Measurements from ENCODE around the gene GOLGA1.
"Not testable (repeated sequence)": the region's sequence is repeated elsewhere in the genome, so short reads cannot be mapped to it uniquely, and the experiment has no call there.

The GOLGA1 gene, protein sequence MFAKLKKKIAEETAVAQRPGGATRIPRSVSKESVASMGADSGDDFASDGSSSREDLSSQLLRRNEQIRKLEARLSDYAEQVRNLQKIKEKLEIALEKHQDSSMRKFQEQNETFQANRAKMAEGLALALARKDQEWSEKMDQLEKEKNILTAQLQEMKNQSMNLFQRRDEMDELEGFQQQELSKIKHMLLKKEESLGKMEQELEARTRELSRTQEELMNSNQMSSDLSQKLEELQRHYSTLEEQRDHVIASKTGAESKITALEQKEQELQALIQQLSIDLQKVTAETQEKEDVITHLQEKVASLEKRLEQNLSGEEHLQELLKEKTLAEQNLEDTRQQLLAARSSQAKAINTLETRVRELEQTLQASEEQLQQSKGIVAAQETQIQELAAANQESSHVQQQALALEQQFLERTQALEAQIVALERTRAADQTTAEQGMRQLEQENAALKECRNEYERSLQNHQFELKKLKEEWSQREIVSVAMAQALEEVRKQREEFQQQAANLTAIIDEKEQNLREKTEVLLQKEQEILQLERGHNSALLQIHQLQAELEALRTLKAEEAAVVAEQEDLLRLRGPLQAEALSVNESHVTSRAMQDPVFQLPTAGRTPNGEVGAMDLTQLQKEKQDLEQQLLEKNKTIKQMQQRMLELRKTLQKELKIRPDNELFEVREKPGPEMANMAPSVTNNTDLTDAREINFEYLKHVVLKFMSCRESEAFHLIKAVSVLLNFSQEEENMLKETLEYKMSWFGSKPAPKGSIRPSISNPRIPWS

DNA sequence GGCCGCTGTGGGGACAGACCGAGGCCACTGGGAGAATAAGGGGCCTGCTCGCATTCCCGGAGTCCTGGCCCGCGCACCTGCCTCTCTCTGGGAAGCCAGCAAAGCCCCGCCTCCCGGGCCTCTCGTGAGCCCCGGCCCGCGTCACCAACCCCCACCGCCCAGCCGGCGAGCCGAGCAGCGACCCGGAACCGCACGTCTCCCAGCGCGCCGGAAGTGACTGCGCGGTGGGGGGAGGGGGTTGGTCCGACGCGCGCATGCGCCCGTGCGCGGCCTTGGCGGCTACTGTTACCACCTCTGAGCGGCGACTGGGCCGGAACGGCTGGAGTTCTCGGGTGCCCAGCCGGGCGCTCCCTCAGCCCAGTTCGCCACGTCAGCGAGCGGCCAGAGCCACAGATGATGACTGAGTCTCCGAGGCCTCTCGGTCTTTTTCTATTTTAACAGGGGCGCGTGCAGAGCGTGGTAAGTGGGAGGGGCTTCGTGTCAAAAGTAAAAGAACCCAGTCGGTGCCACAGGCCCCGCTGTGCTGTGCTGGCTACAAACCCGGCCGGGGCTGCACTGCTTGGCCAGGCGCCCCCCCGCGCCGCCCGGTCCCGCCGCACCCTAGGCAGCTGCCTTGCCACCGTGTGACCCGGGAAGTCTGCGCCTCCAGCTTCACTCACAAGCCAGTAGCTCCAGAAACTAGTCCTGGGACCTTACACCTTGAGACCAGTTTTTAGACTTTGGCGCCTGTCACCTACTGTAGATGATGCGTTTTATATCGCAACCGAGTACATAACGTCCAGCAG lies at the start of gene GOLGA1:
Gene GOLGA1 (minus strand): TSS at position 190 of the 785 bp plus-strand sequence. CDS start 2,372 bp downstream, outside the sequence.
- in situ Hi-C loops (cut with HindIII; ENCODE audit: low sequenced_read_pairs): no loop called here

GRCh38 chr9:124983698-124984097 lies 42.8 kb upstream of the GOLGA1 start:
- in situ Hi-C loops (cut with HindIII; ENCODE audit: low sequenced_read_pairs): no loop called here

GRCh38 chr9:124980431-124980830 lies 39.5 kb upstream of the GOLGA1 start:
- in situ Hi-C loops (cut with HindIII; ENCODE audit: low sequenced_read_pairs): no loop called here

DNA sequence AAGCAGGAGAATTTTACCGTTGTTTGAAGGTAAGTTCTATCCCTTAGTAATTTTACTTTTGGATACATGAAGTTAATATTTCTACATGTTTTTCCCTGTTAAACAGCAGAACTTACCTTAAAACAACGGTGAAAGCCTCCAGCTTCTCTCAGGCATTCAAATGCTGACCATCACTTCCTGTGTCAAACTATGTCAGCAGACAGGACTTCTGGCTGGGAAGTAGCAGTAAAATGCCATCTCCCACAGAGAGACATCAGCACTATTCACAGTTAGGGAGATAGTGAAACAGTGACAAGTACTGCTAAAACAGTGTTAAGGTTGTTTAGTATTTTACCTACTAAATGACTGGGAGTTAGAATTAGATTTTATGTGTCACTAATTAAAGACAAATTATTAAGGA lies 34.2 kb upstream of the GOLGA1 start:
- in situ Hi-C loops (cut with HindIII; ENCODE audit: low sequenced_read_pairs): no loop called here

GRCh38 chr9:124973807-124974206 lies 32.9 kb upstream of the GOLGA1 start:
- in situ Hi-C loops (cut with HindIII; ENCODE audit: low sequenced_read_pairs): no loop called here

- in situ Hi-C loops (cut with HindIII; ENCODE audit: low sequenced_read_pairs): no loop called here
Observed at GRCh38 chr9:124972241-124972770, 31.4 kb upstream of the GOLGA1 start.

- in situ Hi-C loops (cut with HindIII; ENCODE audit: low sequenced_read_pairs): no loop called here
Observed at GRCh38 chr9:124969401-124969800, 28.5 kb upstream of the GOLGA1 start.

DNA sequence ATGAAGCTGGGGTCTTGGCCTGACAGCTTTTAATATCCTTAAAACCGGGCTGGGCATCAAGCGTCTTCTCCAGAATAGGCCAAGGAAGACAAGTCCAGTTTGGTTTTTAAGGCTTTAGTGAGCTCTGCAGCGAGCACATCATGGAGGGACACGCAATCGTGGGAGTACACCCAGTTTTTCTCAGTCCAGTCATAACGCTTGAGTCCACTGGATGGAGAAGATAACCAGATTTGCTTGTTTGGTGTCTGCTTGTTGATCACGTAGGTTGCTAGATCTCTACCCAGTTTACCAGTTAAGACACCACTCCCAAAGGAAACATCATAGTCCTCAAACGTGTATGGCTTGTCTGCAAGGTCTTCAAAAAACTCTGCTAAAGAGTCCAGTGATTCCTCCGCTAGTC lies 27.4 kb upstream of the GOLGA1 start:
- in situ Hi-C loops (cut with HindIII; ENCODE audit: low sequenced_read_pairs): no loop called here

DNA sequence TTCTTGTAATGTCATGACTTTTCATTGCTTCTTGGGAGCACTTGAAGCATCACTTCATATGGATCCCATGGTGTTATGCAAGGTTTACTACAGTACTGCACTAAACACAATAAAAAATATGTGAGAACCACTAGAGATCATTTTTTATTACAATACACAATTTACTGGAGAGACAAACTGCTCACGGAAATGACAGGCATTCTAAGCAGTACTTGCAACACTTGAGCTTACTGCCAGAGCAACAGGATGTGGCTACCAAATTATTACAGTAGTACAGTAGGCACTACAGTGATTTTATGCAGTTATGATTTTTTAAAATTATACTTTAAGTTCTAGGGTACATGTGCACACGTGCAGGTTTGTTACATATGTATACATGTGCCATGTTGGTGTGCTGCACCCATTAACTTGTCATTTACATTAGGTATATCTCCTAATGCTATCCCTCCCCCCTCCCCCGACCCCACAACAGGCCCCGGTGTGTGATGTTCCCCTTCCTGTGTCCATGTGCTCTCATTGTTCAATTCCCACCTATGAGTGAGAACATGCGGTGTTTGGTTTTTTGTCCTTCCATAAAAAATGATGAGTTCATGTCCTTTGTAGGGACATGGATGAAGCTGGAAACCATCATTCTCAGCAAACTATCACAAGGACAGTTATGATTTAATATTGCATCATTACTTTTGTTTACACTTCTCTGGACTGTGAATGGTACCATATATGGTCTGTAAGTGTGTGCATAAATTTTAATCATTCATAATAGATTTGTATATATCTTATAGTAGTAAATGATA lies 25.1 kb upstream of the GOLGA1 start:
- in situ Hi-C loops (cut with HindIII; ENCODE audit: low sequenced_read_pairs): not testable (repeated sequence)

- in situ Hi-C loops (cut with HindIII; ENCODE audit: low sequenced_read_pairs): no loop called here
Observed at GRCh38 chr9:124964604-124965003, 23.7 kb upstream of the GOLGA1 start.

DNA sequence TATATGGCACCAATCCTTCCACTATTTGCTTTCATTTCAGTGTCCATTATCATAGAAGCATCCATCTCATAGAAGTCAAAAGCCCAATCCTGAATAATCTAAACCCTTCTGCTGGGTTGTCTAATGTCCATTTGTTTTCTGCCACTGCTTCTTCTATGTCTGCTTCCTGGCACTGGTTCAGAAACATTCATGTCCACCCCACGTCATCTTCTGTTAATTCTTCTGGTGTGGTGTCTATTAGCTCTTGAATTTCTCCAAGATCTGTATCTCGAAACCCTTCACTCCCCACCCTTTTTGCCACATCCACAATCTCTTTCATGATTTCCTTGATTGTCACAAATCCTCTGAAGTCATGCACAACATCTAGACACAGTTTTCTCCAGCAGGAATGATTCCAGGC lies 23.2 kb upstream of the GOLGA1 start:
- in situ Hi-C loops (cut with HindIII; ENCODE audit: low sequenced_read_pairs): no loop called here

DNA sequence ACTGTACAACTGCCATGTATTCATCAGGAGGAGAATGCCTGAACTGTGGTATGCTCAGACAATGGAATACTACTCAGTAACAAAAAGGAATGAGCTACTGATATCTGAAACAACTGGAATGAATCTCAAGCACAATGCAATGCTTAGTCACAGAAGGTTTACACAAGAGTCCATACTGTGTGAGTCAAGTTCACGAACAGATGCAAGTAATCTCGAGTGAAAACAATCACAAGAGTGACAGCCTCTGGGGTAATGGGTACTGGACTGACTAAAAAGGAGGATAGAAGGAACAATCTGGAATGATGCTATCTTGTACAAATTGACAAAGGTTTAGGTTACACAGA lies 19.5 kb upstream of the GOLGA1 start:
- in situ Hi-C loops (cut with HindIII; ENCODE audit: low sequenced_read_pairs): no loop called here

DNA sequence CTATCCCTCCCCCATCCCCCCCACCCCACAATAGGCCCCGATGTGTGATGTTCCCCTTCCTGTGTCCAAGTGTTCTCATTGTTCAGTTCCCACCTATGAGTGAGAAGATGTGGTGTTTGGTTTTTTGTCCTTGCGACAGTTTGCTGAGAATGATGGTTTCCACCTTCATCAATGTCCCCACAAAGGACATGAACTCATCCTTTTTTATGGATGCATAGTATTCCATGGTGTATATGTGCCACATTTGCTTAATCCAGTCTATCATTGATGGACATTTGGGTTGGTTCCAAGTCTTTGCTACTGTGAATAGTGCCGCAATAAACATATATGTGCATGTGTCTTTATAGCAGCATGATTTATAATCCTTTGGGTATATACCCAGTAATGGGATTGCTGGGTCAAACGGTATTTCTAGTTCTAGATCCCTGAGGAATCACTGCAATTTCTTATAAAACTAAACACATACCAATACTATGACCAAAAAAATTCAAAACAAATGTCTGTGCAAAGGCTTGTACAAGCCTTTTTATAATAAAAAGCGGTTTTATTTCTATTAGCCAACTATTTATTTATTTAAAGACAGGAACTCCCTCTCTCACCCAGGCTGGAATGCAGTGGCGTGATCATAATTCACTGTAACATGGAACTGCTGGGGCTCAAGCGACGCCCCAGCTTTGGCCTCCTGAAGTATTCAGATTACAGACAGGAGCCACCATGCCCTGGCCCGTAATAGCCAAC lies 19.0 kb upstream of the GOLGA1 start:
- in situ Hi-C loops (cut with HindIII; ENCODE audit: low sequenced_read_pairs): not testable (repeated sequence)

DNA sequence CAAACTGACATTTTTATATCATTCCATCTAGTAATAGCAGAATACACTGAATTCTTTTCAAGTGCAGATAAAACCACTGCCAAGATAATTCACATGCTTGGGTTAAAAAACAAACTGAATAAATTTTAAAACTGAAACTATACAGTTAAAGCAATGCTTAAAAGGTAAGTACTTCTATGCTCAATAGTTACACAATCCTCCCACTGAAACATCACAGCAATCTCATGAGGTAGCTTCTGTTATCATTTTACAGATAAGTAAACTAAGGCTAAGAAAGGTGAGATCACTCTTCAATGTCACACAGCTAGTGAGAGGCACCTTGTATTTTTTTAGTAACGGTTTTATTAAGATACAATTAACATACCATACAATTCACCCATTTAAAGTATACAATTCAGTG lies 13.4 kb upstream of the GOLGA1 start:
- in situ Hi-C loops (cut with HindIII; ENCODE audit: low sequenced_read_pairs): no loop called here

- in situ Hi-C loops (cut with HindIII; ENCODE audit: low sequenced_read_pairs): no loop called here
Observed at GRCh38 chr9:124950050-124950718, 9.3 kb upstream of the GOLGA1 start.

DNA sequence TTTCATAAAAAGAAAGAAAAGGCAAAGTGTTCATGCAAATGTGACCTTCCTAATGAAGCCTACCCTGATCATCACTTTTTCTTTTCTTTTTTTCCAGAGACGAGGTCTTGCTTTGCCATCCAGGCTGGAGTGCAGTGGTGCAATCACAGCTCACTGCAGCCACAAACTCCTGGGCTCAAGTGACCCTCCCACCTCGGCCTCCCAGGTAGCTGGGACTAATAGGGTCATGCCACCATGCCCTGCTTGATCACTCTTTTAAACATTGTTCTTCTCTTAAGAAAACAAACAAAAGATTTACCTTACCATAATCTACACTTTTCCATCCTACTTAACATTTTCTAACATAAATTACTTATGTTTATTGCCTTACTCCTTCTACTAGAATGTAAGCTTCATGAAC lies 8.5 kb upstream of the GOLGA1 start:
- in situ Hi-C loops (cut with HindIII; ENCODE audit: low sequenced_read_pairs): no loop called here

- in situ Hi-C loops (cut with HindIII; ENCODE audit: low sequenced_read_pairs): no loop called here
Observed at GRCh38 chr9:124947727-124948391, 7.0 kb upstream of the GOLGA1 start.

GRCh38 chr9:124946167-124946566 lies 5.3 kb upstream of the GOLGA1 start:
- in situ Hi-C loops (cut with HindIII; ENCODE audit: low sequenced_read_pairs): no loop called here
